ENCODE results near the gene TNPO3.

Gene TNPO3

GRCh38 chr7:128951296-128951695 is 103.6 kb downstream of the TNPO3 start:
- TF ChIP-seq CTCF (IDR thresholded peaks at IDR 0.05; ENCODE audit: control insufficient read depth, extremely low read depth, insufficient read depth): no peak
- H3K4me3 ChIP-seq (ENCODE audit: low read depth, low read length): no peak overlapping the region
- DNase-seq (ENCODE audit: low read depth): no peak

GRCh38 chr7:128948976-128949760 is 105.7 kb downstream of the TNPO3 start:
- DNase-seq (ENCODE audit: low read depth): no peak
- no peak overlapping the region for H3K4me3 ChIP-seq (ENCODE audit: low read depth, low read length)
- TF ChIP-seq CTCF (IDR thresholded peaks at IDR 0.05; ENCODE audit: control insufficient read depth, extremely low read depth, insufficient read depth): no peak

GRCh38 chr7:128948312-128948973 is 106.5 kb downstream of the TNPO3 start:
- no peak for TF ChIP-seq CTCF (IDR thresholded peaks at IDR 0.05; ENCODE audit: control insufficient read depth, extremely low read depth, insufficient read depth)
- H3K4me3 ChIP-seq (ENCODE audit: low read depth, low read length): no peak overlapping the region
- no peak for DNase-seq (ENCODE audit: low read depth)

- DNase-seq (ENCODE audit: low read depth): no peak
- no peak overlapping the region for H3K4me3 ChIP-seq (ENCODE audit: low read depth, low read length)
- TF ChIP-seq CTCF (IDR thresholded peaks at IDR 0.05; ENCODE audit: control insufficient read depth, extremely low read depth, insufficient read depth): no peak
Observed at GRCh38 chr7:128947854-128948253, 107.1 kb downstream of the TNPO3 start.

- TF ChIP-seq CTCF (IDR thresholded peaks at IDR 0.05; ENCODE audit: control insufficient read depth, extremely low read depth, insufficient read depth): 0 out of 2 replicates have a peak, but pooled peaks have one; percentile 22
- H3K4me3 ChIP-seq (ENCODE audit: low read depth, low read length): no peak overlapping the region
- DNase-seq (ENCODE audit: low read depth): no peak
Observed at GRCh38 chr7:128946936-128947830, 107.7 kb downstream of the TNPO3 start.

- no peak overlapping the region for H3K4me3 ChIP-seq (ENCODE audit: low read depth, low read length)
- TF ChIP-seq CTCF (IDR thresholded peaks at IDR 0.05; ENCODE audit: control insufficient read depth, extremely low read depth, insufficient read depth): no peak
- DNase-seq (ENCODE audit: low read depth): no peak
Observed at GRCh38 chr7:128945668-128946366, 109.1 kb downstream of the TNPO3 start.
